Progenitor cell of endocrine pancreas (in vitro differentiated cells): ENCODE measurements around the gene CD40. TPM values are rescaled to one million over a fixed set of nuclear protein-coding genes. Genes with fewer than 3 reads are reported as not detected.

Experiments
- DNase-seq: peaks from one replicate; pipeline ENCODE4 v3.0.0; 2021; ENCODE audit warnings: low spot score; ENCODE audit not compliant: unreplicated experiment
- H3K27ac Mint-ChIP-seq: 2 replicates; pipeline ENCODE4 v1.8.0; 2021; ENCODE audit warnings: mild to moderate bottlenecking, moderate library complexity, mixed read lengths
- H3K27me3 Mint-ChIP-seq: 2 replicates; pipeline ENCODE4 v1.8.0; 2021; ENCODE audit warnings: mixed read lengths
- H3K36me3 Mint-ChIP-seq: 2 replicates; pipeline ENCODE4 v1.8.0; 2022; ENCODE audit warnings: mixed read lengths; ENCODE audit not compliant: insufficient read depth
- H3K4me1 Mint-ChIP-seq: 2 replicates; pipeline ENCODE4 v1.8.0; 2021; ENCODE audit warnings: low read depth, mixed read lengths
- H3K4me3 Mint-ChIP-seq: 2 replicates; pipeline ENCODE4 v1.8.0; 2021; ENCODE audit warnings: low read depth, mild to moderate bottlenecking, moderate library complexity, mixed read lengths
- H3K9me3 Mint-ChIP-seq: 2 replicates; pipeline ENCODE4 v1.8.0; 2021; ENCODE audit warnings: low read depth, mixed read lengths
- CTCF ChIP-seq: fragments of 200-600 bp; sonication (generic); IDR thresholded peaks from one replicate; pipeline ENCODE4 v1.5.0; 2021; ENCODE audit warnings: antibody characterized with exemption, mild to moderate bottlenecking; ENCODE audit not compliant: unreplicated experiment
- total RNA-seq: library from RNA; stranded (reverse); gene quantifications from 2 replicates; pipeline ENCODE4 v1.2.1, GENCODE V29; 2021

The CD40 gene
- total RNA-seq, 1 donor from 2014 or later, result 1.5 TPM

- no peak overlapping the region for H3K4me3 Mint-ChIP-seq
- no peak for TF ChIP-seq CTCF
These were observed 1.4 kb downstream of the CD40 start for GRCh38 chr20:46119547-46119946.

GRCh38 chr20:46120136-46120535 lies 2.0 kb downstream of the CD40 start:
- TF ChIP-seq CTCF, result no peak
- Mint-ChIP-seq H3K36me3 (no peaks in the 10 kb centered on the region), H3K27ac (no peak overlapping the region), H3K27me3 (peaks cover 25% of the 10 kb centered on the region), H3K9me3 (no peaks in the 10 kb centered on the region), H3K4me1 (peaks cover 2% of the 10 kb centered on the region), H3K4me3 (no peak overlapping the region)
- DNase-seq, result no peak

More at GRCh38 chr20:46119547-46119946, 1.4 kb downstream of the CD40 start:
- Mint-ChIP-seq H3K9me3 (no peaks in the 10 kb centered on the region), H3K27me3 (peaks cover 28% of the 10 kb centered on the region), H3K4me1 (peaks cover 2% of the 10 kb centered on the region), H3K27ac (no peak overlapping the region), H3K36me3 (no peaks in the 10 kb centered on the region)
- no peak for DNase-seq

- H3K27ac Mint-ChIP-seq, result no peak overlapping the region
- no peak for DNase-seq
- no peaks in the 10 kb centered on the region for H3K36me3 Mint-ChIP-seq
- TF ChIP-seq CTCF, result no peak
- H3K4me3 Mint-ChIP-seq, result no peak overlapping the region
- H3K9me3 Mint-ChIP-seq, result no peaks in the 10 kb centered on the region
- H3K27me3 Mint-ChIP-seq, result peaks cover 16% of the 10 kb centered on the region
- H3K4me1 Mint-ChIP-seq, result peaks cover 2% of the 10 kb centered on the region
These were observed 3.2 kb downstream of the CD40 start for GRCh38 chr20:46121184-46121930.

GRCh38 chr20:46122071-46122470 lies 4.0 kb downstream of the CD40 start:
- Mint-ChIP-seq H3K4me1 (peaks cover 2% of the 10 kb centered on the region), H3K4me3 (no peak overlapping the region), H3K36me3 (no peaks in the 10 kb centered on the region), H3K27me3 (peaks cover 16% of the 10 kb centered on the region), H3K27ac (no peak overlapping the region), H3K9me3 (no peaks in the 10 kb centered on the region)
- TF ChIP-seq CTCF, result no peak
- DNase-seq, result no peak

GRCh38 chr20:46122516-46123481 lies 4.7 kb downstream of the CD40 start:
- TF ChIP-seq CTCF, result no peak
- peaks cover 11% of the 10 kb centered on the region for H3K27me3 Mint-ChIP-seq
- H3K9me3 Mint-ChIP-seq, result no peaks in the 10 kb centered on the region
- H3K4me1 Mint-ChIP-seq, result peaks cover 2% of the 10 kb centered on the region
- no peak overlapping the region for H3K27ac Mint-ChIP-seq
- no peak for DNase-seq
- no peaks in the 10 kb centered on the region for H3K36me3 Mint-ChIP-seq
- H3K4me3 Mint-ChIP-seq, result no peak overlapping the region
